Type B pancreatic cell (in vitro differentiated cells): ENCODE measurements around the gene TMEM51. TPM values are rescaled to one million over a fixed set of nuclear protein-coding genes. Genes with fewer than 3 reads are reported as not detected.

ENCODE experiments used
- DNase-seq: peaks from one replicate; pipeline ENCODE4 v3.0.0; 2021; ENCODE audit warnings: mixed read lengths; ENCODE audit not compliant: unreplicated experiment; ENCODE audit errors: extremely low spot score
- H3K27ac Mint-ChIP-seq: 2 replicates; pipeline ENCODE4 v1.8.0; 2021; ENCODE audit warnings: mild to moderate bottlenecking, mixed read lengths
- H3K27me3 Mint-ChIP-seq: 2 replicates; pipeline ENCODE4 v1.8.0; 2021; ENCODE audit warnings: mixed read lengths
- H3K36me3 Mint-ChIP-seq: 2 replicates; pipeline ENCODE4 v1.8.0; 2021; ENCODE audit warnings: mixed read lengths
- H3K4me1 Mint-ChIP-seq: one replicate; pipeline ENCODE4 v1.8.0; 2021; ENCODE audit warnings: mixed read lengths; ENCODE audit not compliant: unreplicated experiment
- H3K4me3 Mint-ChIP-seq: 2 replicates; pipeline ENCODE4 v1.8.0; 2021; ENCODE audit warnings: mild to moderate bottlenecking, mixed read lengths
- H3K9me3 Mint-ChIP-seq: 2 replicates; pipeline ENCODE4 v1.8.0; 2021; ENCODE audit warnings: mixed read lengths
- CTCF ChIP-seq: fragments of 200-600 bp; sonication (generic); conservative IDR thresholded peaks from 2 replicates; pipeline ENCODE4 v1.5.0; 2021; ENCODE audit warnings: antibody characterized with exemption, mild to moderate bottlenecking
- total RNA-seq: library from RNA; stranded (reverse); gene quantifications from 2 replicates; pipeline ENCODE4 v1.2.1, GENCODE V29; 2021; ENCODE audit warnings: low replicate concordance

The TMEM51 gene
- total RNA-seq, 1 donor from 2014 or later = 12.5 TPM

GRCh38 chr1:15262003-15262377 is 108.4 kb downstream of the TMEM51 start:
- TF ChIP-seq CTCF = no peak
- Mint-ChIP-seq H3K27me3 (no peaks in the 10 kb centered on the region), H3K27ac (no peak overlapping the region), H3K4me1 (no peaks in the 10 kb centered on the region), H3K9me3 (no peaks in the 10 kb centered on the region), H3K36me3 (no peaks in the 10 kb centered on the region), H3K4me3 (no peak overlapping the region)
- no peak for DNase-seq

DNA sequence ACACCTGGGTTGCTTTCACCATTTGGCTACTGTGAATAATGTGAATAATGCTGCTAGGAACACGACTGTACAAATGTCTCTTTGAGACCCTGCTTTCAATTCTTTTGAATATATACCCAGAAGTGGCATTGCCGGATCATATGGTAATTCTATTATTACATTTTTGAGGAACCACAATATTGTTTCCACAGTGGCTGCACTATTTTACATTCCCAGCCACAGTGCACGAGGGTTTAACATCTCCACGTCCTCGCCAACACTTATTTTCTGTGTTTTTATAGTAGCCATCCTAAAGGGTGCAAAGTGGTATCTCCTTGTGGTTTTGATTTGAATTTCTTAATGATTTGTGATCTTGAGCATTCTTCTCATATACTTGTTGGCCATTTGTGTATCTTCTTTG is 109.2 kb downstream of the TMEM51 start:
- Mint-ChIP-seq H3K27ac (no peak overlapping the region), H3K36me3 (no peaks in the 10 kb centered on the region), H3K9me3 (no peaks in the 10 kb centered on the region), H3K4me3 (no peak overlapping the region), H3K27me3 (no peaks in the 10 kb centered on the region), H3K4me1 (no peaks in the 10 kb centered on the region)
- no peak for TF ChIP-seq CTCF
- DNase-seq = no peak

DNA sequence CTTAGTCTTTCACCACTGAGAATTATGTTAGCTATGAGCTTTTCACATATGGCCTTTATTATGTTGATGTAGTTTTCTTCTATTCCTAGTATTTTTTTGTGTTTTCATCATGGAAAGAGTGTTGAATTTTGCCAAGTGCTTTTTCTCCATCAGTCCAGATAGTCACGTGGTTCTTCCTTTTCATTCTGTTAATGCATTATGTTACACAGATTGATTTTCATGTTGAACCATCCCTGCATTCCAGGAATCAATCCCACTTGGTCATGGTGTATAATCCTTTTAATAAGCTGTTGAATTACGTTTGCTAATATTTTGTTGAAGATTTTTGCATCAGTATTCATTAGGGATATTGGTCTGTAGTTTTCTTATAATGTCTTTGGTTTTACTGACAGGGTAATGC is 111.2 kb downstream of the TMEM51 start:
- H3K27ac Mint-ChIP-seq = no peak overlapping the region

More for the DNA sequence above, 111.2 kb downstream of the TMEM51 start:
- Mint-ChIP-seq H3K4me3 (no peak overlapping the region), H3K9me3 (no peaks in the 10 kb centered on the region), H3K36me3 (no peaks in the 10 kb centered on the region), H3K4me1 (no peaks in the 10 kb centered on the region), H3K27me3 (no peaks in the 10 kb centered on the region)
- DNase-seq = no peak
- no peak for TF ChIP-seq CTCF

Other genes starting within 250 kb of the TMEM51 start
- 0.93 and 3.8 TPM in 2 replicates for gene FHAD1, start 93.5 kb downstream of the TMEM51 start, total RNA-seq